GM21515 (cell line): ENCODE measurements around the gene AKR1B15.

Experiments used
- ATAC-seq: cut with Tn5 transposase; IDR thresholded peaks from one replicate; pipeline ENCODE4 v1.9.1; 2021; ENCODE audit not compliant: unreplicated experiment

AKR1B15 gene

DNA sequence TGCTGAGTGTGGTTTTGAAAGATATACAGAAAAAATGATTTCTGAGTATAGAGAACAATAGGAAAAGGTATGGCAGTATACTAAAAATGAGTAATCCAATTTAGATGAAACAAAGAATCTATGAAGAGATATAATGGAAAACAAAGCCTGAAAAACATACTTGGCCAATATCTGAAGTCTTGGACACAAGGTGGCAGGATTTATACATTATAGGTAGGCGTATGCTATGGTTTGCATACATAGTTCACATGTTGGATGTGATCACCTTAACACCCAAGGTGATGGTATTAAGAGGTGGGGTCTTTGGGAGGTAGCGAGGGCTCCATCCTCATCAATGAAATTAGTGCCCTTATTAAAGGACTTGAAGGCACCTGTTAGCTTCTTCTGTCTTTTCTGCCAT lies 63.3 kb downstream of the AKR1B15 start:
- ATAC-seq, result no peak

DNA sequence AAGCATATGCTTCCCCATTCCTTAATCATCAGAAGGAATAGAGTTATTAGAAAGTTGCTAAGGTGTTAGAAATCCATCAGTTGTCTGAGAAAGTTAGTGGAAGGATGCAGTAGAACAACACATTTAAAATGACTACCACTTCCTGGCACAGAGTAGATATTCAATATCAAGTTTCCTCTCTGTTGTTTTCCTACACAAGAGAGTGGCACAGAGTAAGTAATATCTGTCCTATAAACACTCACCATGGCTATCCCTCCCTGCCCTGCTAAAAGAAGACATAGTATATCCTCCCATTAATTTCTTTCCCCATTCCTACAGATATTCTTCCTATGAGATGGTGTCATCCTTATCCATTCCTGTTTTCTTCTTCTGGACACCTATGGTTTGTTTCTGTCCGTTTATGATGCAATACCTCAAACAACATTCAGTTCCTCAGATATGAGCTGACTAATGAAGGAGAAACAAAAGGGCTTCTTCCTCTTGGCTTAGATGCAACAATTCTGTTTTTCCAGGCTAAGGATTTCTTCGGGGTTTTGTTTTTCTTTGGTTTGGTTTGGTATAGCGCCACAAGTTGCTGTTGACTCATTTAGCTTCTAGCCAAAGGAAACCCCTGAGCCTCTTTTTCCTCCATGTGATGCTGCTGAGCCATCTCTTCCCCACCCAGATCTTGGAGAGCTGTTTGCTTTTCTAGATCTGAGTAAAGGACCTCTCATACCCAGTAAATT lies 64.9 kb downstream of the AKR1B15 start:
- ATAC-seq, result no peak

DNA sequence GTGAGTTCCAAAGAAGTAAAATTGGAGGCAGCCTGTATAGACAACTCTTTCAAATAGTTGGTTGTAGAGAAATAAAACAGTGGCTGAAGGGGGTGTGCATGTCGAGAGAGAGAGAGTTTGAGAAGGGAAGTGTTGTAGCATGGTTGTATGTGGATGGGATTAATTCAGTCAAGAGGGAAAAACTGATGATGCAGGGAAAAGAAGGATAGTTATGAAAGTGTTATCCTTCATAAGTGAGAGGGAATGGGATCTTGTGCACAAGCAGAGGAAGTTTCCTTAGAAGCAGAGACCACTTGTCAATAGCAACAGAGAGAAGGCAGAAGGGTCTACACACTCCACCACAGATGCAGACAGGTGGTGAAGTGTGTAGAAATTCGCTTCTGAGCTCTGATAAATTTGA lies 67.7 kb downstream of the AKR1B15 start:
- ATAC-seq, result no peak

GRCh38 chr7:134618756-134619530 lies 70.0 kb downstream of the AKR1B15 start:
- ATAC-seq, result no peak

DNA sequence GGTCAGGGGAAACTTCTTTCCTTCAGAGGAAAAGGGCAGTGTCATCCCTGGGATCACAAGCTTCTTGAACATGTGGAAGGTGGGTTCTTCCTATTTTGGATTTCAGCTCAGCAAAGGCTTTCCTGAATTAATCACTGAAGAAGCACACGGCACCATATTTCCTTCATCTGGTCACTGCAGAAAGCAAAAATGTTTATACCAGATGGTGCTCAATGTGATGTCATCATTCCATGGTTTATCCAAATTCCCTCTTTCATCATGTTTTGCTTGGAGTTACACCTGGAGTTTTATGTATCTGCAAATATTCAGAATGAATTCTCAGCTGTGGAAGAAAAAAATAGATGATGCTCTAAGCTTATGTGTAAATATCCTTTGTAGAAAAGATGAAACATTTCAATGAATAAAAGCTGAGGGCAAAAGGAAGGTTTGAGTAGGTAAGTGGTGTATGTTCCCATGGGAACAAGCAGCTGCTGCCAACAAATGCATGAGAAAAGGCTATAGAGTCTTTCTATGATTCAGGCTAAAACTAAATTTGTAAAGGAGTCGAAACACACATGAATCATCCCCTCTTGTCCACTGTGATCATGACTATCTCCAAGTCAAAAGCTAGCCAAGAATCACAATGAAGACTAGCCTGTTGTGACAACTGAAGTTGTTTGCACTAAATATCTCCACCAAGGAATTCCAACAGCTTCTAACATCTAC lies 70.9 kb downstream of the AKR1B15 start:
- ATAC-seq, result no peak

DNA sequence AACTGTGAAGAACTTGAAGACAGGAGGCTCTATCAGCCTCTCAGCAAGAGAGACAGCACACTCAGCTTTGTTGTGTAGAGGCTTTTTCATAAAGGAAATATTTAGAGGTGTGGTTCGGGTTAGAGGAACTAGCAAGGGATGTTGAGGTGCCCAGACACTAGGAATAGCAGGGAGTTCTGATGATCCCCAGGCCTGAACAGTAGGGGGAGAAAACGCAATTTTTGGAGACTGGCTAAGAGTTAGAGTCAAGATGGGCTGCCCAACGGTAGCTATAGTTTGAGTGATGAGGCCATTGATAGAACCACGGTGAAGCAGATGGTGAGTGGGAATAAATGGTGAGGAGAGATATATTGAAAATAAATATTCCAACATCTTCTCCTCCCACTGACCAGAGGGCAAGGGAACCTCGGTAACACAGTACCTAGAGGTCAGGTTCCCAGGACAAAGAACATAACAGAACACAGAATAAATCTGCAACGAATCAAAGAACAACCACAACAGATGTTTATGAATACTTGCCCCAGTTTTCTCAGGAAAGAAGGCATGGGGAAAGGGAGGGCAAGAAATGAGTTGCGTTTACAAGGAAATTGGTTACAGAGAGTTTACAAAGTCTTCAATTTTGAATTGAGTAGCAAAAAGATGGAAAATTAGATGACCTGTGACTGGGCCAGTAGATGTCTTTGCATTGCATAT lies 73.5 kb downstream of the AKR1B15 start:
- no peak for ATAC-seq

DNA sequence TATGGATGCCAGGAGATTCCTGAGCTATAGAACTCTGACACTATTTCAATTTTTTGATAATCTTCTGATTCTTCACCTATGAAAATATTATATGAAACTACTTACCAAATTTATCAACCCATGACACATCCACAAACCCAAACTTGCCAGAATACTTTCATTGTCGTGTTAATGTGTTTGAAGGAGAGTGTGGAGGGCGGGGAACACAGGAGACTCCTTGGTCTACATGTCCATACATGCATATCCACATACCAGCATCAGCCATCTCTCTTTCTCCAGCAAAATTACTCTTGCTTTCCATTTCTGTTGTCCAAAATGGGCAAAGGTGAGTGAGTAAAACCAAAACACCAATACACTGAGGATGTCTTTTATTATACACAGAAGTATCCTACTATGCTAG lies 74.3 kb downstream of the AKR1B15 start:
- no peak for ATAC-seq

DNA sequence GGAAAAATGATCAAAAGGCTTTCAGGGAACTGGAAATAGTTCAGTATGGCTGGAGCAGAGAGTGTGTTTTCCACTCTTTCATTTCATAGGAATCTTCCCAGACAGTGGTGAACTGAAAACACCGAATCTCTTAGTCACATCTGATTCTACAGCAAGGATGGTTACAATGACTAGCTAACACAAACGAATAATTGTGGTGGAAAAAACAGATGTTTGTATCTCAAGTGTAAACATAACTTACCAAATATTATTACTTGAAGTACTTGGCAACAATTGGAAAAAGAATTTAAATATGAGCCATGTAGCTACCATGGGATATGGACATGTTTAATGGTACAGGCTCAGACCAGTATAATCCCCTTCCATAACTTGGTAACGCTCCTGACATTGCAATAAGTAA lies 76.6 kb downstream of the AKR1B15 start:
- no peak for ATAC-seq

DNA sequence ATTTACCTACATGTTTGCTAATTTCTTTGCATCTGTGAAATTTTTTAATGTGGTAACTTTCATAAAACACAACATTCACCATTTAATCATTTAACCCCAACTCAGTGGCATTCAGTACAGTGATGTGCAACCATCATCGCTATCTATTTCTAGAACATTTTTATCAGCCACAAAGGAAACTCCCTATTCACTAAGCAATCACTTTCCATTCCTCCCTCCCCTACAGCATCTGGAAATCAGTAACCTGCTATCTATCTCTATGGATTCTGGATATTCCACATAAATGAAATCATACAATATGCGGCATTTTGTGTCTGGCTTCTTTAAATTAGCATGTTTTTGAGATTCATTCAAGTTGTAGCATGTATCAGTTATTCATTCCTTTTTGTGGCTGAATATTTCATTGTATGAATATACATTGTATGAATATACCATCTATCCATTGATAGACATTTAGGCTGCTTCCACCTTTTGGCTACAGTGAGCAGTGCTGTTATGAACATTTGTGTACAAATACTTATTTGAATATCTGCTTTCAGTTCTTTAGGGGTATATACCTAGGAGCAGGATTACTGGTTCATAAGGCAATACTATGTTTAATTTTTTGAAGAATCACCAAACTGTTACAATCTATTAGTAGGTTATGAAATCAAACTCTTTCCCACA lies 78.3 kb downstream of the AKR1B15 start:
- no peak for ATAC-seq

GRCh38 chr7:134627775-134628153 lies 78.9 kb downstream of the AKR1B15 start:
- ATAC-seq, result no peak

GRCh38 chr7:134629445-134629844 lies 80.5 kb downstream of the AKR1B15 start:
- ATAC-seq, result no peak
